Transverse colon (tissue), 4 donors: ENCODE results near the gene MIA.
"Not testable (repeated sequence)": the region's sequence is repeated elsewhere in the genome, so short reads cannot be mapped to it uniquely, and the experiment has no call there.

Experiments used
- POLR2A ChIP-seq: fragments of 450-650 bp; IDR thresholded peaks from one replicate; pipeline ENCODE4 v1.6.1; 2016; ENCODE audit warnings: antibody characterized with exemption, mild to moderate bottlenecking, moderate library complexity
- POLR2AphosphoS5 ChIP-seq, 3 donors: sonication (generic); formaldehyde crosslinking; IDR thresholded peaks; one replicate each; pipeline ENCODE4 v1.6.1; 2016; ENCODE audit warnings: antibody characterized with exemption in 3 of 3
- TF ChIP-seq, protein P1 (sequence below), 5 experiments: fragments of 200-600 bp in 3 of 5; fragments of 450-650 bp in 2 of 5; sonication (generic) in 3 of 5; IDR thresholded peaks; 1 replicate in 2 of 5; 2 replicates in 3 of 5; pipeline ENCODE4 v1.5.1; 2016 to 2017; ENCODE audit warnings: antibody characterized with exemption in 5 of 5, inconsistent platforms in 3 of 5, mild to moderate bottlenecking in 2 of 5, moderate library complexity in 1 of 5

DNA sequence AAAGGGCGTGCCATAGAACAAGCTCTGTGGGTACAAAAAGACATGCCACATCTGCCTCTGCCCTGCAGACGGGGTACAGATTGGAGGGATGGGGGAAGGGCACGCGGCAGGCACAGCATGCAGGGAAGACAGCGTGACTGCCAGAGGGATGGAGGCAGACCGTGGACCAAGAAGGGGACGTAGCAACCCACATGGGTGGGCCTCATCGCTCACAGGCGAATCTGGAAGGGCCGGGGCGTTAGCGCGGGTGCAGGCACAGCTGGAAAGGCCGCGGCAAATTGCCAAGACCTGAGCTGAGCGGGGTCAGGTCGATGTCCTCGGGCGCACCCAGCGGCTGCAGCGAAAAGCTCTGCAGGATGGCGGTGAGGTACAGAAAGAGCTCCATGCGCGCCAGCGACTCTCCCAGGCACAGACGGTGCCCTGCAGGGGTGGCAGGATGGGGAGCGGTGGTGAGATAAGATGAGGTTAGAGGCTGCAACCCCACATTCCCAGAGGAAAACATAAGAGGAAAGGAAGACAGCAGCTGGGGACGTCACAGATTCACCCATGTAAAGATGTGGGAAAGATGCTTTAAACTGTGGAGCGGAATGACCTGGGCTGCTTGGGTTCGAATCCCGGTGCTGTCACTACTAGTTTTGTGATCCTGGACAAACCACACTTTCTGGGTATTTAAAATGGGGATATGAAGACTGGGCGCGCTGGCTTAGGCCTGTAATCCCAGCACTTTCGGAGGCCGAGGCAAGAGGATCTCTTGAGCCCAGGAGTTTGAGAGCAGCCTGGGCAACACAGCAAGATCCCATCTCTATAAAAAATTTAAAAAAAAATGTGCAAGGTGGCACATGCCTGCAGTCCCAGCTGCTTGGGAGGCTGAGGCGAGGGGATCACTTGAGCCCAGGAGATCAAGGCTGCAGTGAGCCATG, 43.4 kb downstream of the MIA start:
- TF ChIP-seq, protein P1, sequence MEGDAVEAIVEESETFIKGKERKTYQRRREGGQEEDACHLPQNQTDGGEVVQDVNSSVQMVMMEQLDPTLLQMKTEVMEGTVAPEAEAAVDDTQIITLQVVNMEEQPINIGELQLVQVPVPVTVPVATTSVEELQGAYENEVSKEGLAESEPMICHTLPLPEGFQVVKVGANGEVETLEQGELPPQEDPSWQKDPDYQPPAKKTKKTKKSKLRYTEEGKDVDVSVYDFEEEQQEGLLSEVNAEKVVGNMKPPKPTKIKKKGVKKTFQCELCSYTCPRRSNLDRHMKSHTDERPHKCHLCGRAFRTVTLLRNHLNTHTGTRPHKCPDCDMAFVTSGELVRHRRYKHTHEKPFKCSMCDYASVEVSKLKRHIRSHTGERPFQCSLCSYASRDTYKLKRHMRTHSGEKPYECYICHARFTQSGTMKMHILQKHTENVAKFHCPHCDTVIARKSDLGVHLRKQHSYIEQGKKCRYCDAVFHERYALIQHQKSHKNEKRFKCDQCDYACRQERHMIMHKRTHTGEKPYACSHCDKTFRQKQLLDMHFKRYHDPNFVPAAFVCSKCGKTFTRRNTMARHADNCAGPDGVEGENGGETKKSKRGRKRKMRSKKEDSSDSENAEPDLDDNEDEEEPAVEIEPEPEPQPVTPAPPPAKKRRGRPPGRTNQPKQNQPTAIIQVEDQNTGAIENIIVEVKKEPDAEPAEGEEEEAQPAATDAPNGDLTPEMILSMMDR (IDR thresholded peaks at IDR 0.05), result peak; percentile 26 to 53 (median 33)
- peak in 2 of 3 donors; percentile 24 to 48 for TF ChIP-seq POLR2AphosphoS5 (IDR thresholded peaks at IDR 0.05)
- TF ChIP-seq POLR2A, result not testable (repeated sequence)
